H9 (cell line): ENCODE results near the gene MZB1. TPM values are rescaled to one million over a fixed set of nuclear protein-coding genes. Genes with fewer than 3 reads are reported as not detected.
A peak's percentile ranks its signal among the peaks of the same experiment; 100 is the strongest.

Source experiments
- DNase-seq: peaks from one replicate; pipeline ENCODE4 v3.0.0-alpha.2; 2017
- H2AFZ ChIP-seq: one replicate; pipeline ENCODE4 v1.6.1; 2013; ENCODE audit warnings: mild to moderate bottlenecking, low read length, control low read depth, moderate library complexity
- H2AK5ac ChIP-seq: 2 replicates; pipeline ENCODE4 v1.6.1; 2013; ENCODE audit warnings: low read length, control low read depth, mixed read lengths; ENCODE audit not compliant: insufficient read length
- H2BK120ac ChIP-seq: one replicate; pipeline ENCODE4 v1.6.1; 2013; ENCODE audit warnings: low read depth, mild to moderate bottlenecking, low read length, control low read depth, inconsistent platforms; ENCODE audit not compliant: poor library complexity, severe bottlenecking
- H2BK12ac ChIP-seq: 2 replicates; pipeline ENCODE4 v1.6.1; 2013; ENCODE audit warnings: low read length, control low read depth, mixed read lengths, low read depth; ENCODE audit not compliant: insufficient read length
- H2BK15ac ChIP-seq: 2 replicates; pipeline ENCODE4 v1.6.1; 2013; ENCODE audit warnings: low read depth, low read length, control low read depth
- H2BK20ac ChIP-seq: one replicate; pipeline ENCODE4 v1.6.1; 2013; ENCODE audit warnings: low read depth, mild to moderate bottlenecking, low read length, control low read depth, inconsistent platforms; ENCODE audit not compliant: poor library complexity, severe bottlenecking
- H2BK5ac ChIP-seq: 2 replicates; pipeline ENCODE4 v1.6.1; 2013; ENCODE audit warnings: low read length, control low read depth, mixed read lengths; ENCODE audit not compliant: insufficient read length
- H3K14ac ChIP-seq: 2 replicates; pipeline ENCODE4 v1.6.1; 2013; ENCODE audit warnings: low read length, control low read depth; ENCODE audit not compliant: insufficient read depth
- H3K18ac ChIP-seq: 2 replicates; pipeline ENCODE4 v1.6.1; 2013; ENCODE audit warnings: low read depth, mild to moderate bottlenecking, mixed read lengths, low read length, control low read depth; ENCODE audit not compliant: insufficient read length
- H3K23ac ChIP-seq: 2 replicates; pipeline ENCODE4 v1.6.1; 2013; ENCODE audit warnings: low read length, control low read depth, mixed read lengths, low read depth; ENCODE audit not compliant: insufficient read length
- H3K23me2 ChIP-seq: 2 replicates; pipeline ENCODE4 v1.6.1; 2013; ENCODE audit warnings: low read depth, mild to moderate bottlenecking, mixed read lengths, low read length, control low read depth; ENCODE audit not compliant: insufficient read length, poor library complexity, severe bottlenecking
- H3K27ac ChIP-seq: 2 replicates; pipeline ENCODE4 v1.5.1; 2013; ENCODE audit warnings: low read length, control low read depth, mixed read lengths, low read depth; ENCODE audit not compliant: insufficient read length
- H3K27me3 ChIP-seq: 2 replicates; pipeline ENCODE4 v1.6.1; 2013; ENCODE audit warnings: low read length, control low read depth, inconsistent platforms; ENCODE audit not compliant: insufficient read depth
- H3K4ac ChIP-seq: 2 replicates; pipeline ENCODE4 v1.6.1; 2013; ENCODE audit warnings: low read depth, mild to moderate bottlenecking, control low read depth, inconsistent platforms, low read length, moderate library complexity
- H3K4me1 ChIP-seq: 2 replicates; pipeline ENCODE4 v1.6.1; 2013; ENCODE audit warnings: low read length, control low read depth, inconsistent platforms; ENCODE audit not compliant: insufficient read depth
- H3K4me2 ChIP-seq: 2 replicates; pipeline ENCODE4 v1.6.1; 2013; ENCODE audit warnings: low read length, control low read depth, mixed read lengths; ENCODE audit not compliant: insufficient read length, insufficient read depth
- H3K56ac ChIP-seq: 2 replicates; pipeline ENCODE4 v1.6.1; 2013; ENCODE audit warnings: low read depth, mild to moderate bottlenecking, mixed read lengths, low read length, control low read depth; ENCODE audit not compliant: insufficient read length
- H3K79me1 ChIP-seq: 2 replicates; pipeline ENCODE4 v1.6.1; 2013; ENCODE audit warnings: low read depth, mild to moderate bottlenecking, moderate library complexity, low read length, control low read depth, inconsistent platforms; ENCODE audit not compliant: insufficient read depth, poor library complexity, severe bottlenecking
- H3K79me2 ChIP-seq: 2 replicates; pipeline ENCODE4 v1.6.1; 2013; ENCODE audit warnings: low read length, control low read depth, inconsistent platforms; ENCODE audit not compliant: insufficient read depth
- H3K9ac ChIP-seq: 2 replicates; pipeline ENCODE4 v1.6.1; 2013; ENCODE audit warnings: low read length, control low read depth, mixed read lengths; ENCODE audit not compliant: insufficient read length; ENCODE audit errors: extremely low read depth
- H3K9me3 ChIP-seq: one replicate; pipeline ENCODE4 v1.6.1; 2013; ENCODE audit warnings: low read depth, low read length, inconsistent platforms; ENCODE audit not compliant: control insufficient read depth
- H3T11ph ChIP-seq: one replicate; pipeline ENCODE4 v1.6.1; 2013; ENCODE audit warnings: mild to moderate bottlenecking, low read length, control low read depth, inconsistent platforms
- H4K20me1 ChIP-seq: one replicate; pipeline ENCODE4 v1.6.1; 2013; ENCODE audit not compliant: control insufficient read depth, insufficient read length, insufficient read depth
- H4K5ac ChIP-seq: 2 replicates; pipeline ENCODE4 v1.6.1; 2013; ENCODE audit warnings: low read depth, mild to moderate bottlenecking, mixed read lengths, low read length, control low read depth; ENCODE audit not compliant: insufficient read length
- H4K8ac ChIP-seq: replicated peaks from 2 replicates; pipeline ENCODE4 v1.6.1; 2013; ENCODE audit warnings: low read length, control low read depth, mixed read lengths, low read depth; ENCODE audit not compliant: insufficient read length
- H4K91ac ChIP-seq: 2 replicates; pipeline ENCODE4 v1.6.1; 2013; ENCODE audit warnings: low read depth, mild to moderate bottlenecking, moderate library complexity, mixed read lengths, low read length, control low read depth; ENCODE audit not compliant: insufficient read length
- H3K27ac Mint-ChIP-seq, 3 experiments: 2 replicates in 2 of 3; 3 replicates in 1 of 3; pipeline ENCODE4 v1.8.0; 2020 to 2021; ENCODE audit warnings: mixed read lengths in 3 of 3, mild to moderate bottlenecking in 1 of 3, moderate library complexity in 1 of 3
- H3K27me3 Mint-ChIP-seq: 2 replicates; pipeline ENCODE4 v1.8.0; 2021; ENCODE audit warnings: low read depth, mild to moderate bottlenecking, moderate library complexity, mixed read lengths
- H3K36me3 Mint-ChIP-seq, 3 experiments: 2 replicates in 2 of 3; 3 replicates in 1 of 3; pipeline ENCODE4 v1.8.0; 2020 to 2021; ENCODE audit warnings: low read depth in 3 of 3, mixed read lengths in 3 of 3; ENCODE audit not compliant: insufficient read depth in 1 of 3
- H3K4me1 Mint-ChIP-seq, 2 experiments: 2 replicates each; pipeline ENCODE4 v1.8.0; 2020; ENCODE audit warnings: mixed read lengths in 2 of 2
- H3K4me3 Mint-ChIP-seq, 2 experiments: 2 replicates in 1 of 2; 3 replicates in 1 of 2; pipeline ENCODE4 v1.8.0; 2020 to 2021; ENCODE audit warnings: mild to moderate bottlenecking in 2 of 2, mixed read lengths in 2 of 2, moderate library complexity in 1 of 2
- H3K9me3 Mint-ChIP-seq, 2 experiments: 2 replicates in 1 of 2; 3 replicates in 1 of 2; pipeline ENCODE4 v1.8.0; 2020; ENCODE audit warnings: mild to moderate bottlenecking in 2 of 2, mixed read lengths in 2 of 2, moderate library complexity in 1 of 2
- WGBS: extraction: QIAGEN DNeasy Blood & Tissue Kit; methylation state at CpG from one replicate; pipeline ENCODE4 v1.1.7; 2013; ENCODE audit warnings: missing lambda C conversion rate, low lambda C conversion rate, mixed read lengths; ENCODE audit not compliant: insufficient read length; ENCODE audit errors: extremely low coverage; 5-methylcytosine and 5-hydroxymethylcytosine counted together
- total RNA-seq: library from RNA; stranded (reverse); gene quantifications from 2 replicates; pipeline ENCODE4 v1.2.1, GENCODE V29; 2021
- TF ChIP-seq, protein P1 (sequence below): fragments of 200-600 bp; sonication (generic); conservative IDR thresholded peaks from 3 replicates; pipeline ENCODE4 v1.8.0; 2021; ENCODE audit warnings: antibody characterized with exemption, mild to moderate bottlenecking

Gene MZB1
- total RNA-seq, 1 experiment from 2014 or later, result 0.31 TPM

DNA sequence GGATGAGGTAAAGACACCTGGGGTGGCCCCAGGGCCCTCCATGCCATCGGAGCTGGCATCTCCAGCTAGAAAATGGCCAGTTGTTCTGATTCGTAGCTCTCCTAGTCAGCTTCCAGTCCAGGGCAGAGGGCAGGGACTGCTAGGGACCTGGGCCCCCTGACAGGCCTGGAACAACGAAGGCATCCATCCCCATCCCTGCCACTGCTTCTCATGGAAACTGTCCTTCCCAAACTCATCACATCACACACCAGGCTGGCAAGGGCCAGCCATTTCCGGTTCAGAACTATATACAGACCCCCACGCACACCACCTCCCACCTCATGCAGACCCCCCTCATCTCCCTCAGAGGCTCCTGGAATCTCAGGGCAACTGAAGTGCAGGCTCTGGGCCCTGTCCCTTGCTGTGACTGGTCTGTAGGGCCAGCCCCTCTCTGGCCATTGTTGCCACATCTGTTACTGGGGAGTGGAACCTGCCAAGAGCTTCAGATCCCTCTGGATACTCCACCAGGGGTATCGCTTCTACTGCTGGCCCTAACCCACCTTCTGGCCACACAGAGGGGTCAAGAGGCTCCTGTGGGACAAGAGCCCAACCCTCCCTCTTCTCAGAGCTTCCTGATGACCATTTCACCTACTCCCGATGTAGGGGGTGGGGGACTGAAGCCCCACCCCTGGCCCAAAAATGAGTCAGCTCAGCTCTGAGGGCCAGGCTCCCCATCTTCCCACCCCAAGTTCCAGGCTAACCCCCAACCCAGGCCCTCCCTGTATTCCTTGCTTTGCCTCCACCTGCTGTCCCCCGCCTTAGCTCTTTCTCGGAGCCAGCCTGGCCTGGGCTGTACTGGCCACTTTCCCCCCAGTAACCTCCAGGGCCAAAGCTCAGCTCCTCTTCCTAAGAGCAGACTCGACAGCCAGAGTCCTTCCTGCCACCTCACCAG is 1.2 kb upstream of the MZB1 start:
- no peak overlapping the region for H3T11ph ChIP-seq
- DNase-seq, result no peak

More for the DNA sequence above, 1.2 kb upstream of the MZB1 start:
- Histone ChIP-seq H3K4me2 (no peak overlapping the region), H2AFZ (no peak overlapping the region), H4K91ac (no peak overlapping the region), H2AK5ac (no peak overlapping the region), H4K5ac (no peak overlapping the region), H3K79me1 (no peaks in the 10 kb centered on the region), H3K18ac (no peak overlapping the region), H2BK15ac (no peak overlapping the region), H3K9ac (no peak overlapping the region), H3K56ac (no peak overlapping the region), H3K14ac (no peak overlapping the region), H3K27me3 (peaks cover 8% of the 10 kb centered on the region), H2BK120ac (no peak overlapping the region), H3K9me3 (no peaks in the 10 kb centered on the region), H4K8ac (no peak overlapping the region), H2BK20ac (no peak overlapping the region), H2BK12ac (no peak overlapping the region), H3K4me1 (peaks cover 3% of the 10 kb centered on the region; the same call in 1 of the 2 replicates), H3K23ac (no peak overlapping the region), H3K27ac (no peak overlapping the region), H3K79me2 (no peaks in the 10 kb centered on the region), H3K4ac (no peak overlapping the region), H2BK5ac (no peak overlapping the region), H3K23me2 (peaks cover 22% of the 10 kb centered on the region), H4K20me1 (peaks cover 2% of the 10 kb centered on the region)
- Mint-ChIP-seq H3K4me1 (peaks cover 14 to 45% of the 10 kb centered on the region in 2 experiments), H3K9me3 (no peaks in the 10 kb centered on the region), H3K36me3 (no peaks in the 10 kb centered on the region; a peak in 1 of 7 replicates), H3K27ac (peak overlapping the region; percentile 34 to 81 (median 37); a peak in 2 of 7 replicates), H3K4me3 (peak overlapping the region in 1 of 2 experiments; percentile 60; a peak in 2 of 5 replicates), H3K27me3 (peaks cover 31% of the 10 kb centered on the region)
- no CpG with 5 or more reads among the region's 10 CpGs for WGBS
- TF ChIP-seq, protein P1, sequence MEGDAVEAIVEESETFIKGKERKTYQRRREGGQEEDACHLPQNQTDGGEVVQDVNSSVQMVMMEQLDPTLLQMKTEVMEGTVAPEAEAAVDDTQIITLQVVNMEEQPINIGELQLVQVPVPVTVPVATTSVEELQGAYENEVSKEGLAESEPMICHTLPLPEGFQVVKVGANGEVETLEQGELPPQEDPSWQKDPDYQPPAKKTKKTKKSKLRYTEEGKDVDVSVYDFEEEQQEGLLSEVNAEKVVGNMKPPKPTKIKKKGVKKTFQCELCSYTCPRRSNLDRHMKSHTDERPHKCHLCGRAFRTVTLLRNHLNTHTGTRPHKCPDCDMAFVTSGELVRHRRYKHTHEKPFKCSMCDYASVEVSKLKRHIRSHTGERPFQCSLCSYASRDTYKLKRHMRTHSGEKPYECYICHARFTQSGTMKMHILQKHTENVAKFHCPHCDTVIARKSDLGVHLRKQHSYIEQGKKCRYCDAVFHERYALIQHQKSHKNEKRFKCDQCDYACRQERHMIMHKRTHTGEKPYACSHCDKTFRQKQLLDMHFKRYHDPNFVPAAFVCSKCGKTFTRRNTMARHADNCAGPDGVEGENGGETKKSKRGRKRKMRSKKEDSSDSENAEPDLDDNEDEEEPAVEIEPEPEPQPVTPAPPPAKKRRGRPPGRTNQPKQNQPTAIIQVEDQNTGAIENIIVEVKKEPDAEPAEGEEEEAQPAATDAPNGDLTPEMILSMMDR, result no peak
